ENCODE measurements around the gene TRAPPC14.

TRAPPC14 gene

GRCh38 chr7:100126239-100126930, 32.1 kb downstream of the TRAPPC14 start:
- no peak for DNase-seq (ENCODE audit: low read depth, low spot score)

GRCh38 chr7:100124301-100125230, 34.0 kb downstream of the TRAPPC14 start:
- DNase-seq (ENCODE audit: low read depth, low spot score), result no peak

GRCh38 chr7:100122568-100122967, 36.0 kb downstream of the TRAPPC14 start:
- DNase-seq (ENCODE audit: low read depth, low spot score), result no peak

- DNase-seq (ENCODE audit: low read depth, low spot score), result no peak
These were observed 36.5 kb downstream of the TRAPPC14 start for GRCh38 chr7:100122067-100122466.

DNA sequence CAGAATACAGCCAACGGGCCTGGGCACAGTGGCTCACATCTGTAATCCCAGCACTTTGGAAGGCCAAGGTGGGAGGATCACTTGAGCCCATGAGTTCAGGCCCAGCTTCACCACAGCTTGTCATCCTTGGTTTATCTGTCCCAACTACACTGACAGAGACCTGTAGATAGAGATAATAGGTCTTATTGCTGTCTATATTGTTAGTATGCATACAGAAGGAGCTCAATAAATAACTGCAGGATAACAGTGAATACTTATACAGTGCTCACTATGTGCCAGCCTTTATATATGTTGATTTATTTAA, 37.8 kb downstream of the TRAPPC14 start:
- DNase-seq (ENCODE audit: low read depth, low spot score), result no peak

DNA sequence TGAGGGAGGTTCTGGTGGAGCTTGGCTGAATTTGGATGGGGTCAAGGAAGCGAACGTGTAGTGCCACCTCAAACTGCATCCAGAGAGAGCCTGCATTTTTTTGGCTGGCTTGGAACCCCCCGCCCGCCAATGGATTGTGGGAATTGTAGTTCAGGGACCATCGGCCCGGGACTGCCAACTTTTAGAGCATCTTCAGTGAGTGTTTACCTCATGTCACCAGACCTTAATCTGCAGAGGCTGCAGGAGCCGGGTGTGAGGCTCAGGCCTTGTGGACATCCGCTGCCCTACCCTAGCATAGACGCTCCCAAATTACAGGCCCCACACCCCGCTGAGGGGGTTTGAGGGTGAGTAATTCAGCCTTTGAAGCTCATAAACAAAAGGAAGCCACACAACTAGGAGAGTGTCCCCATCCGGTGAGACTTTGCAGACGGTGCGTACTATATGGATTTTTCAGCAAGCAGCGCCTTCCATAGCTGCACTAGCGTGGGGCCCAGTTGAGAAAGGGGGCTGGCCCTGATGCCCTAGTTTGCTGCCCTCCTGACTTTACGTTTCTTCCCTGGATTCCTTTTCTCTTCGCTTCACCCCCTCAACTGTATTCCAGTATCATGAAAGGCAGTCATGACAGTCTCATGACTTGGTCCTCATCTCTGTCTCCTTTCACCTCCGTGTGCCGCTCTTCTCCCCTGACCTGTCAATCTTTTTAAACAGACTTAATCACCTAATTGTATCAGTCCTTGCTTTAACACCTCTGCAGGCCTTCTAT, 38.4 kb downstream of the TRAPPC14 start:
- DNase-seq (ENCODE audit: low read depth, low spot score), result no peak

DNA sequence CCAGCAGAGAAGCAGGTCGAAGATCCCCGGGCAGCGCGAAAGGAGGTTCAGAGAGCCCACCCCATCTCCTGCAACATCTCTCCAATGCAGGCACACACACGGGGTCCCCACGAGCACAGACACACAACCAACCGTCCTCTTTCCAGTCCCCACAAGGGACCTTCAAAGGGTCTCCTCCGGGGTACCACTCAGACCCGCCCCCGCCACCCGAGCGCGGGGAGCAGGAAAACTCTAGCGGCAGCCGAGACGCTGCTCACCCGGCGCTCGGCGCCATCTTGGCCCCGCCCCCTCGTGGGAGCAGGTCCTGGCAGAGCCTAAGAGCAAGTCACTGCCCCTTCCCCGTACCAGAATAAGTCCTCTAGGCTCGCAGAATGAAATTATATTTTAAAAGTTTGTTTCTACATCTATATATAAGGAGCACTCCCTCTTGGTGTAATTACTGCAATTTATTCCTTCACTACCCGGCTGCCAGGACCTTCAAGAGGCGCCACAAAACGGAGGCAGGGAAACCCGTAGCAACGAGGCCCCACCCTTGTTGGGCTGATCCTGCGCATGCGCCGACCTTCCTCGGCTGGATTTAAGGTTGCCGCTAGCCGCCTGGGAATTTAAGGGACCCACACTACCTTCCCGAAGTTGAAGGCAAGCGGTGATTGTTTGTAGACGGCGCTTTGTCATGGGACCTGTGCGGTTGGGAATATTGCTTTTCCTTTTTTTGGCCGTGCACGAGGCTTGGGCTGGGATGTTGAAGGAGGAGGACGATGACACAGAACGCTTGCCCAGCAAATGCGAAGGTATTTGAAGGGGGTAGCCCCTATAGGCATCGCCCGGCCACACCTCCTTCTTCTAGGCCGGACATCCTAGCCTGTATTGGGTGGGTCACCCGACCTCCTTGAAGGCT, 39.2 kb downstream of the TRAPPC14 start, which contains the start of the genes CNPY4 and TAF6:
TSS of gene CNPY4 (plus strand) at position 563 of the 898 bp plus-strand sequence. CDS start at position 674, 111 bp downstream.
TSS of gene TAF6 (minus strand) at position 287 of the 898 bp plus-strand sequence. CDS start 5,149 bp downstream, outside the sequence.
- no peak for DNase-seq (ENCODE audit: low read depth, low spot score)

GRCh38 chr7:100118388-100119071, 40.0 kb downstream of the TRAPPC14 start:
- no peak for DNase-seq (ENCODE audit: low read depth, low spot score)

DNA sequence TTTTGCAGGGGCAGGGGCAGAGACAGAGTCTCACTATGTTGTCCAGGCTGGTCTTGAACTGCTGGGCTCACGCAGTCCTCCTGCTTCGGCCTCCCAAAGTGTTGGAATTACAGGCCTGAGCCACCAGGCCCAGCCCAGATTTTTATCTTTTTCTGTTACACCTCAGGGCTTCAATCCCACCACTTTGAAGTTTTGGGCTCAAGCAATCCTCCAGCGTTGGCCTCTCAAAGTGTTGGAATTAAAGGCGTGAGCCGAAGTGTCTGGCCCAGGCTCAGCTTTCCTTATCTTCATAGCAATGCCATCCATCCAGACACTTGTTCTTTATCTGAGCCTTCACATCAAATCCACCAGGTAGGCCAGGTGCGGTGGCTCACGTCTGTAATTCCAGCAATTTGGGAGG, 43.5 kb downstream of the TRAPPC14 start:
- DNase-seq (ENCODE audit: low read depth, low spot score), result no peak

GRCh38 chr7:100111914-100112313, 46.6 kb downstream of the TRAPPC14 start:
- DNase-seq (ENCODE audit: low read depth, low spot score), result no peak

- DNase-seq (ENCODE audit: low read depth, low spot score), result no peak
These were observed 47.4 kb downstream of the TRAPPC14 start for GRCh38 chr7:100111156-100111555.

- DNase-seq (ENCODE audit: low read depth, low spot score), result no peak
These were observed 48.9 kb downstream of the TRAPPC14 start for GRCh38 chr7:100109521-100110163.

- DNase-seq (ENCODE audit: low read depth, low spot score), result no peak
These were observed 50.6 kb downstream of the TRAPPC14 start for GRCh38 chr7:100107890-100108289.

DNA sequence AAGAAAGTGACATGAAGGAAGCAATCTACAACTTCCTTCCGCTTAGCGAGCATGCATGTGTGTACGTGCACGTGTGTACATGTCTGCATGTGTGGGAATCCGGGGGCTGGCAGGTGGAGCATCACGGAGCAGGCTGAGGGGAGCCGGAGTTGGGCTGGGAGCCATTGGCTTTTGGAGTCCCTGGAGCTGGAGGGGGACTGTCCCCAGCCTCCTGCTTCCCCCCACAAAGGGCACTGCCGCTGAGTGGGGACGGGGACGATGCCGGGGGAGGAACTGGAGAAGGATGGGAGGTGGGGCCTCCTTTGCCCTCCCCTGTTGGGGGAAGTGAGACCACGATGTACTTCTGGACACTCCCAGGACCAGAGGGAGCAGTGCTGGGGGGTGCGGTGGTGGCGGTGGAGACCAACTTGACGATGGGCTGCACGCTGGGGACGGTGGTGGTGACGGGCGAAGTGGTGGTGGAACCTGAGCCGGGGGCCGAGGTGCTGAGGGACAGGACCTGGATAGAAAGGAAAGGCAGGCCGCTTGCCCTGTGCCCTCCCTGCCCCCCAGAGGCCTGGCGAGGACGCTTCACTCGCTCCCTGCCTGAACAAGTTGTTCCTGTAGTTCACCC, 51.3 kb downstream of the TRAPPC14 start:
- DNase-seq (ENCODE audit: low read depth, low spot score), result no peak

DNA sequence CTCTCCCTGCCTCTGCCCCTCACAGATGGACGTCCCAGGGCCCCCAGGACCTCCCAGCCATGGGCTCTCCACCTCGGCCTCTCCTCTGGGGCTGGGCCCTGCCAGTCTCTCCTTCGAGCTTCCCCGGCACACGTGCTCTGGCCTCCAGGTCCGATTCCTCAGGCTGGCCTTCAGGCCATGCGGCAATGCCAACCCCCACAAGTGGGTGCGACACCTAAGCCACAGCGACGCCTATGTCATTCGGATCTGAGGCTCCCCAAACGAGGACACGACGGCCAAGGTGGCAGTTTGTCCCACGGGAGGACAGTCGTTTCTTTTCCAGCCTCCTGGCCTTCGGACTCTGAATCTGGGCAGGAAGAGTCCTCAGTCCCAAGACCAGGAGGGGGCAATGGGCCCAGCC, 51.9 kb downstream of the TRAPPC14 start:
- DNase-seq (ENCODE audit: low read depth, low spot score), result no peak

GRCh38 chr7:100105534-100105933, 53.0 kb downstream of the TRAPPC14 start:
- no peak for DNase-seq (ENCODE audit: low read depth, low spot score)

All from iPS DF 19.7 (cell line).